Measurements from ENCODE around the gene FTO. TPM values are rescaled to one million over a fixed set of nuclear protein-coding genes. Genes with fewer than 3 reads are reported as not detected.

The FTO gene
- total and polyA plus RNA-seq, 2 of the 13 experiments (the other 11 are each of a cell fraction or from before 2014, with no cell fraction given), result 41.6 to 55.8 TPM

DNA sequence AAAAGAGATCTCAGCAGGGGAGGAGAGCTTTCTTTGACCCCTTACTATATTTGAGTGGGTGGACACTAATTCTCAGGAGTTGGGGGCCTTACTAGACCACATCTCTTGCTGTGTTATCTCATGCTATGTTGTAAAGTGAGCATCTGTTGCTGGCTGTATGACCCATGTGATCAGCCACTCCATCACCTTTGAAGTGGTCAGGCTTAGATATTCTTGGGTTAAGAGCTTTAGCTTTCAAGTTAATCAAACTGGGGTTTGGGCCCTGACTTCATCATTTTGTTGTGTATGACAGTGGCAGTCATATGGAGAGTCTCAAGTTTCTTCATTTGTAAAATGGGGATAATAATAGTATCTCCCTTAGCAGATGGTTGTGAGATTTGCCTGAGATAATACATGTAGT is 201.1 kb downstream of the FTO start:
- ChIA-PET POLR2A (no interaction called here), CTCF (ENCODE audit: low intra/inter-chr PET ratio, low total read pairs) (no interaction called here)
- H3K4me1 ChIP-seq (ENCODE audit: insufficient read depth, low read length), result peaks cover 17% of the 10 kb centered on the region
- in situ Hi-C loops (cut with HindIII; ENCODE audit: extremely low pct_ligation_motif_present, low pct_unique_long_range_greater_than_20kb), result no loop called here
- no peak for TF ChIP-seq ZNF44 (CRISPR knock-in tag; IDR thresholded peaks at IDR 0.05)
- TF ChIP-seq ZNF101 (CRISPR knock-in tag; IDR thresholded peaks at IDR 0.05; ENCODE audit: borderline replicate concordance, low read depth), result no peak
- no peak for TF ChIP-seq CEBPG (CRISPR knock-in tag; IDR thresholded peaks at IDR 0.05)
- H3K9me3 ChIP-seq (ENCODE audit: low read length), result no peaks in the 10 kb centered on the region
- FAIRE-seq (no peak), ATAC-seq (no peak), DNase-seq (ENCODE audit: low spot score) (no peak)
- no peaks in the 10 kb centered on the region for H3K27me3 ChIP-seq (ENCODE audit: control insufficient read depth in 1 of 2, insufficient read depth in 2 of 2, low read length in 2 of 2)
- H3K79me2 ChIP-seq (ENCODE audit: insufficient read depth, low read length), result no peaks in the 10 kb centered on the region
- H3K36me3 ChIP-seq (replicated peaks in 1 of 2; ENCODE audit: control insufficient read depth in 1 of 2, insufficient read depth in 2 of 2, low read length in 2 of 2), result no peaks in the 10 kb centered on the region
- no peaks in the 10 kb centered on the region for H4K20me1 ChIP-seq (ENCODE audit: insufficient read depth, low read length)
- H3K9ac ChIP-seq (ENCODE audit: insufficient read depth, low read depth, low read length), result no peak overlapping the region
- no peak overlapping the region for H3K4me2 ChIP-seq (ENCODE audit: low read depth, low read length)
- no peak overlapping the region for H2AFZ ChIP-seq (ENCODE audit: low read length)
- no TSS peak for BruUV-seq (replicated peaks)
- H3K27ac ChIP-seq (ENCODE audit: extremely low read length, insufficient read depth, low read length), result no peak overlapping the region
- H3K4me3 ChIP-seq (replicated peaks in 1 of 3; ENCODE audit: insufficient read depth in 1 of 3, low read depth in 2 of 3, low read length in 3 of 3), result no peak overlapping the region
- intact Hi-C loops (cut with micrococcal nuclease; ENCODE audit: unreplicated experiment), result no loop called here

DNA sequence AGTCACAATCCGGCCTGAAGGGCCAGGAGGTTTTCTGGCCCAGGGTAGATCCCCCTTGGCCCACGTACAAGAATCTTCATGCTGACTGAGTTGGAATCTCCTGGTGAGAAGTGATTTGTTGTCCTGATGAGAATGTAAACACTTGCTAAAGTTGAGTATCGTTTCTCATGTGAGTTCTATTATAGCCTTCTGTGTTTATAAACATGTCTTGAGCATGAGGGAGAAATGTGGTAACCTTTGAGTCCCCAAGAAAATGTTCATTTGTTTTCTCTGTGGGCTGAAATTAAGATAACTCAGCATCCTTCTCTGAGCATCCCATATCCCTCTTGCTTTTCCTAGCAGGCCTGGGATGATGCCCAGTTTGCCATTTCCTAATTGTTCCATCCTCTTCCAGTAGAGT is 204.8 kb downstream of the FTO start:
- Histone ChIP-seq H3K4me1 (ENCODE audit: insufficient read depth, low read length) (peaks cover 22% of the 10 kb centered on the region), H3K79me2 (ENCODE audit: insufficient read depth, low read length) (no peaks in the 10 kb centered on the region), H3K36me3 (replicated peaks in 1 of 2; ENCODE audit: control insufficient read depth in 1 of 2, insufficient read depth in 2 of 2, low read length in 2 of 2) (no peaks in the 10 kb centered on the region), H3K4me3 (replicated peaks in 1 of 3; ENCODE audit: insufficient read depth in 1 of 3, low read depth in 2 of 3, low read length in 3 of 3) (no peak overlapping the region), H3K4me2 (ENCODE audit: low read depth, low read length) (no peak overlapping the region), H3K27ac (ENCODE audit: extremely low read length, insufficient read depth, low read length) (no peak overlapping the region), H2AFZ (ENCODE audit: low read length) (no peak overlapping the region), H3K27me3 (ENCODE audit: control insufficient read depth in 1 of 2, insufficient read depth in 2 of 2, low read length in 2 of 2) (no peaks in the 10 kb centered on the region), H3K9ac (ENCODE audit: insufficient read depth, low read depth, low read length) (no peak overlapping the region), H4K20me1 (ENCODE audit: insufficient read depth, low read length) (no peaks in the 10 kb centered on the region), H3K9me3 (ENCODE audit: low read length) (no peaks in the 10 kb centered on the region)
- in situ Hi-C loops (cut with HindIII; ENCODE audit: extremely low pct_ligation_motif_present, low pct_unique_long_range_greater_than_20kb), result no loop called here
- no peak for DNase-seq (ENCODE audit: low spot score)
- no TSS peak for BruUV-seq (replicated peaks)
- 83% methylated on average over 3 of the region's 3 CpGs for WGBS (ENCODE audit: low lambda C conversion rate)
- POLR2A ChIA-PET, result no interaction called here
- CTCF ChIA-PET (ENCODE audit: low intra/inter-chr PET ratio, low total read pairs), result no interaction called here
- FAIRE-seq, result no peak
- ATAC-seq, result no peak
- intact Hi-C loops (cut with micrococcal nuclease; ENCODE audit: unreplicated experiment), result no loop called here
- TF ChIP-seq ZNF720 (CRISPR knock-in tag; IDR thresholded peaks at IDR 0.05) (no peak), NRL (CRISPR knock-in tag; IDR thresholded peaks at IDR 0.05; ENCODE audit: borderline replicate concordance) (no peak), ZBTB42 (CRISPR knock-in tag; IDR thresholded peaks at IDR 0.05) (no peak), IKZF1 (IDR thresholded peaks at IDR 0.05) (no peak), MZF1 (CRISPR knock-in tag; IDR thresholded peaks at IDR 0.05; ENCODE audit: borderline replicate concordance) (no peak), ZNF547 (CRISPR knock-in tag; IDR thresholded peaks at IDR 0.05) (no peak), TBX2 (CRISPR knock-in tag; IDR thresholded peaks at IDR 0.05; ENCODE audit: borderline replicate concordance) (no peak)
- TF ChIP-seq, protein P1, sequence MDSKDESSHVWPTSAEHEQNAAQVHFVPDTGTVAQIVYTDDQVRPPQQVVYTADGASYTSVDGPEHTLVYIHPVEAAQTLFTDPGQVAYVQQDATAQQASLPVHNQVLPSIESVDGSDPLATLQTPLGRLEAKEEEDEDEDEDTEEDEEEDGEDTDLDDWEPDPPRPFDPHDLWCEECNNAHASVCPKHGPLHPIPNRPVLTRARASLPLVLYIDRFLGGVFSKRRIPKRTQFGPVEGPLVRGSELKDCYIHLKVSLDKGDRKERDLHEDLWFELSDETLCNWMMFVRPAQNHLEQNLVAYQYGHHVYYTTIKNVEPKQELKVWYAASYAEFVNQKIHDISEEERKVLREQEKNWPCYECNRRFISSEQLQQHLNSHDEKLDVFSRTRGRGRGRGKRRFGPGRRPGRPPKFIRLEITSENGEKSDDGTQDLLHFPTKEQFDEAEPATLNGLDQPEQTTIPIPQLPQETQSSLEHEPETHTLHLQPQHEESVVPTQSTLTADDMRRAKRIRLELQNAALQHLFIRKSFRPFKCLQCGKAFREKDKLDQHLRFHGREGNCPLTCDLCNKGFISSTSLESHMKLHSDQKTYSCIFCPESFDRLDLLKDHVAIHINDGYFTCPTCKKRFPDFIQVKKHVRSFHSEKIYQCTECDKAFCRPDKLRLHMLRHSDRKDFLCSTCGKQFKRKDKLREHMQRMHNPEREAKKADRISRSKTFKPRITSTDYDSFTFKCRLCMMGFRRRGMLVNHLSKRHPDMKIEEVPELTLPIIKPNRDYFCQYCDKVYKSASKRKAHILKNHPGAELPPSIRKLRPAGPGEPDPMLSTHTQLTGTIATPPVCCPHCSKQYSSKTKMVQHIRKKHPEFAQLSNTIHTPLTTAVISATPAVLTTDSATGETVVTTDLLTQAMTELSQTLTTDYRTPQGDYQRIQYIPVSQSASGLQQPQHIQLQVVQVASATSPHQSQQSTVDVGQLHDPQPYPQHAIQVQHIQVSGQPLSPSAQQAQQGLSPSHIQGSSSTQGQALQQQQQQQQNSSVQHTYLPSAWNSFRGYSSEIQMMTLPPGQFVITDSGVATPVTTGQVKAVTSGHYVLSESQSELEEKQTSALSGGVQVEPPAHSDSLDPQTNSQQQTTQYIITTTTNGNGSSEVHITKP (CRISPR knock-in tag; IDR thresholded peaks at IDR 0.05; ENCODE audit: low read depth), result no peak
- TF ChIP-seq, protein P2, sequence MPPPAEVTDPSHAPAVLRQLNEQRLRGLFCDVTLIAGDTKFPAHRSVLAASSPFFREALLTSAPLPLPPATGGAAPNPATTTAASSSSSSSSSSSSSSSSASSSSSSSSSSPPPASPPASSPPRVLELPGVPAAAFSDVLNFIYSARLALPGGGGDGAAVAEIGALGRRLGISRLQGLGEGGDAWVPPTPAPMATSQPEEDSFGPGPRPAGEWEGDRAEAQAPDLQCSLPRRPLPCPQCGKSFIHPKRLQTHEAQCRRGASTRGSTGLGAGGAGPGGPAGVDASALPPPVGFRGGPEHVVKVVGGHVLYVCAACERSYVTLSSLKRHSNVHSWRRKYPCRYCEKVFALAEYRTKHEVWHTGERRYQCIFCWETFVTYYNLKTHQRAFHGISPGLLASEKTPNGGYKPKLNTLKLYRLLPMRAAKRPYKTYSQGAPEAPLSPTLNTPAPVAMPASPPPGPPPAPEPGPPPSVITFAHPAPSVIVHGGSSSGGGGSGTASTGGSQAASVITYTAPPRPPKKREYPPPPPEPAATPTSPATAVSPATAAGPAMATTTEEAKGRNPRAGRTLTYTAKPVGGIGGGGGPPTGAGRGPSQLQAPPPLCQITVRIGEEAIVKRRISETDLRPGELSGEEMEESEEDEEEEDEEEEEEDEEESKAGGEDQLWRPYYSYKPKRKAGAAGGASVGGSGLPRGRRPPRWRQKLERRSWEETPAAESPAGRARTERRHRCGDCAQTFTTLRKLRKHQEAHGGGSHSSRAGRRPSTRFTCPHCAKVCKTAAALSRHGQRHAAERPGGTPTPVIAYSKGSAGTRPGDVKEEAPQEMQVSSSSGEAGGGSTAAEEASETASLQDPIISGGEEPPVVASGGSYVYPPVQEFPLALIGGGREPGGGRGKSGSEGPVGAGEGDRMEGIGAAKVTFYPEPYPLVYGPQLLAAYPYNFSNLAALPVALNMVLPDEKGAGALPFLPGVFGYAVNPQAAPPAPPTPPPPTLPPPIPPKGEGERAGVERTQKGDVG (CRISPR knock-in tag; IDR thresholded peaks at IDR 0.05; ENCODE audit: borderline replicate concordance), result no peak
- TF ChIP-seq, protein P3, sequence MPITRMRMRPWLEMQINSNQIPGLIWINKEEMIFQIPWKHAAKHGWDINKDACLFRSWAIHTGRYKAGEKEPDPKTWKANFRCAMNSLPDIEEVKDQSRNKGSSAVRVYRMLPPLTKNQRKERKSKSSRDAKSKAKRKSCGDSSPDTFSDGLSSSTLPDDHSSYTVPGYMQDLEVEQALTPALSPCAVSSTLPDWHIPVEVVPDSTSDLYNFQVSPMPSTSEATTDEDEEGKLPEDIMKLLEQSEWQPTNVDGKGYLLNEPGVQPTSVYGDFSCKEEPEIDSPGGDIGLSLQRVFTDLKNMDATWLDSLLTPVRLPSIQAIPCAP (CRISPR knock-in tag; IDR thresholded peaks at IDR 0.05; ENCODE audit: low read depth), result no peak
